ENCODE measurements around the gene SMG9.

DNA sequence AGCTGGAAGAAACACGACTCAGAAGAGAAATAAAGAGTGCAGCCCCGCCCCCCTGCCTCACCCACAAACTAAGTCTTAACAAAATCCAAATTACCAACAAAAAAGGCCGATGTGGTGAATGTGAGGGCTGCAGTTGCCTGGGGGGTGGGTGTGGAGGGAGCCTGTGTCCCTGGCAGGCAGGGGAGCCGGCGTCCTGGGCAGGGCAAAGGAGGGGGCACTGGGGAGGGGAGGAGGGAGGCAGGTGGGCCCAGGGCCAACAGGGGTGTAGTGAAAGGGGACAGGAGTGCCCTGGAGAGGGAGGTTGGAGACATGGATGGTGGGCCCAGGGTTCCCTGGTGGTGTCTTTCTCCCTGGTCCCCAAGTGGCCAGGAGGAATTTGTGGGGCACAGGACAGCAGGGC lies 34.8 kb downstream of the SMG9 start:
- TF ChIP-seq, protein P1, sequence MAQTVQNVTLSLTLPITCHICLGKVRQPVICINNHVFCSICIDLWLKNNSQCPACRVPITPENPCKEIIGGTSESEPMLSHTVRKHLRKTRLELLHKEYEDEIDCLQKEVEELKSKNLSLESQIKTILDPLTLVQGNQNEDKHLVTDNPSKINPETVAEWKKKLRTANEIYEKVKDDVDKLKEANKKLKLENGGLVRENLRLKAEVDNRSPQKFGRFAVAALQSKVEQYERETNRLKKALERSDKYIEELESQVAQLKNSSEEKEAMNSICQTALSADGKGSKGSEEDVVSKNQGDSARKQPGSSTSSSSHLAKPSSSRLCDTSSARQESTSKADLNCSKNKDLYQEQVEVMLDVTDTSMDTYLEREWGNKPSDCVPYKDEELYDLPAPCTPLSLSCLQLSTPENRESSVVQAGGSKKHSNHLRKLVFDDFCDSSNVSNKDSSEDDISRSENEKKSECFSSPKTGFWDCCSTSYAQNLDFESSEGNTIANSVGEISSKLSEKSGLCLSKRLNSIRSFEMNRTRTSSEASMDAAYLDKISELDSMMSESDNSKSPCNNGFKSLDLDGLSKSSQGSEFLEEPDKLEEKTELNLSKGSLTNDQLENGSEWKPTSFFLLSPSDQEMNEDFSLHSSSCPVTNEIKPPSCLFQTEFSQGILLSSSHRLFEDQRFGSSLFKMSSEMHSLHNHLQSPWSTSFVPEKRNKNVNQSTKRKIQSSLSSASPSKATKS (CRISPR knock-in tag; IDR thresholded peaks at IDR 0.05): no peak
- no peak for TF ChIP-seq ZNF792 (CRISPR knock-in tag; IDR thresholded peaks at IDR 0.05)

Measured in HepG2 (cell line).